Measurements from ENCODE around the gene MARVELD3.
"Not testable (repeated sequence)": the region's sequence is repeated elsewhere in the genome, so short reads cannot be mapped to it uniquely, and the experiment has no call there.

The MARVELD3 gene

GRCh38 chr16:71681360-71681759 lies 55.4 kb downstream of the MARVELD3 start:
- H3K36me3 ChIP-seq (ENCODE audit: insufficient read depth, low read length): peaks cover 31% of the 10 kb centered on the region
- H2AFZ ChIP-seq (ENCODE audit: low read length): no peak overlapping the region
- no peak overlapping the region for H3K9ac ChIP-seq (ENCODE audit: low read length)
- H3F3A ChIP-seq (ENCODE audit: insufficient read depth, low read length): no peaks in the 10 kb centered on the region
- no peaks in the 10 kb centered on the region for H3K79me2 ChIP-seq (ENCODE audit: insufficient read depth, low read length)
- H3K27me3 ChIP-seq (ENCODE audit: insufficient read depth, low read length): no peaks in the 10 kb centered on the region
- no peak overlapping the region for H3K27ac ChIP-seq (ENCODE audit: low read depth, low read length, poor library complexity, severe bottlenecking)
- no peak overlapping the region for H3K4me2 ChIP-seq (ENCODE audit: low read length)
- TF ChIP-seq CTCF (IDR thresholded peaks at IDR 0.05; ENCODE audit: low read length) (no peak), EZH2 (IDR thresholded peaks at IDR 0.05; ENCODE audit: borderline replicate concordance, low read length) (no peak)
- no peaks in the 10 kb centered on the region for H3K9me3 ChIP-seq (ENCODE audit: low read length)
- H3K4me3 ChIP-seq (ENCODE audit: low read depth, low read length, poor library complexity, severe bottlenecking): no peak overlapping the region
- H3K4me1 ChIP-seq (ENCODE audit: insufficient read depth, low read length, severe bottlenecking): no peaks in the 10 kb centered on the region
- H4K20me1 ChIP-seq (ENCODE audit: insufficient read depth, low read length): no peaks in the 10 kb centered on the region
- no peaks in the 10 kb centered on the region for H3K9me2 ChIP-seq (ENCODE audit: low read depth, low read length)

GRCh38 chr16:71684280-71684679 lies 58.3 kb downstream of the MARVELD3 start:
- H3K79me2 ChIP-seq (ENCODE audit: insufficient read depth, low read length); H3F3A ChIP-seq (ENCODE audit: insufficient read depth, low read length); H3K9me2 ChIP-seq (ENCODE audit: low read depth, low read length); H3K27me3 ChIP-seq (ENCODE audit: insufficient read depth, low read length); H3K9me3 ChIP-seq (ENCODE audit: low read length); H4K20me1 ChIP-seq (ENCODE audit: insufficient read depth, low read length); H3K9ac ChIP-seq (ENCODE audit: low read length); H2AFZ ChIP-seq (ENCODE audit: low read length); H3K4me1 ChIP-seq (ENCODE audit: insufficient read depth, low read length, severe bottlenecking); H3K4me3 ChIP-seq (ENCODE audit: low read depth, low read length, poor library complexity, severe bottlenecking); H3K27ac ChIP-seq (ENCODE audit: low read depth, low read length, poor library complexity, severe bottlenecking); H3K4me2 ChIP-seq (ENCODE audit: low read length): not testable (repeated sequence)
- peaks cover 25% of the 10 kb centered on the region for H3K36me3 ChIP-seq (ENCODE audit: insufficient read depth, low read length)
